ENCODE data around the gene DNAH6.

The DNAH6 gene

GRCh38 chr2:84491741-84492140 lies 24.6 kb upstream of the DNAH6 start:
- POLR2A ChIA-PET (ENCODE audit: low non-redundant PET), result no interaction called here
- no peak for DNase-seq (ENCODE audit: low spot score)
- CTCF ChIA-PET, result interaction anchor here (0.6 to 0.7 kb wide), 2 partner anchors 435 to 729 kb away, joined by 3 read pairs; no protein-coding TSS in a partner anchor
- H3K27ac ChIP-seq, result no peak overlapping the region
- TF ChIP-seq CTCF (conservative IDR thresholded peaks at IDR 0.05; ENCODE audit: low read depth), result no peak

- ChIA-PET CTCF (interaction anchor here (0.6 to 1.2 kb wide), 4 partner anchors 9 to 370 kb away, joined by 3 read pairs; no protein-coding TSS in a partner anchor), POLR2A (ENCODE audit: low non-redundant PET) (no interaction called here)
- no peak for DNase-seq (ENCODE audit: low spot score)
- 0 out of 2 replicates have a peak, but pooled peaks have one; percentile 11 for TF ChIP-seq CTCF (conservative IDR thresholded peaks at IDR 0.05; ENCODE audit: low read depth)
- no peak overlapping the region for H3K27ac ChIP-seq
These were observed 23.7 kb upstream of the DNAH6 start for GRCh38 chr2:84492571-84492970.

- TF ChIP-seq CTCF (conservative IDR thresholded peaks at IDR 0.05; ENCODE audit: low read depth), result no peak
- DNase-seq (ENCODE audit: low spot score), result peak; percentile 44
- ChIA-PET CTCF (interaction anchor here (0.5 to 0.7 kb wide), 3 partner anchors 137 to 358 kb away, joined by 3 to 4 read pairs (median 3); no protein-coding TSS in a partner anchor), POLR2A (ENCODE audit: low non-redundant PET) (no interaction called here)
- H3K27ac ChIP-seq, result no peak overlapping the region
These were observed 22.8 kb upstream of the DNAH6 start for GRCh38 chr2:84493514-84493913.

GRCh38 chr2:84494070-84494469 lies 22.2 kb upstream of the DNAH6 start:
- POLR2A ChIA-PET (ENCODE audit: low non-redundant PET), result no interaction called here
- CTCF ChIA-PET, result interaction anchor here (0.5 kb wide), 1 partner anchor 137 kb away, joined by 4 read pairs; no protein-coding TSS in a partner anchor
- no peak for DNase-seq (ENCODE audit: low spot score)
- no peak for TF ChIP-seq CTCF (conservative IDR thresholded peaks at IDR 0.05; ENCODE audit: low read depth)
- H3K27ac ChIP-seq, result no peak overlapping the region

GRCh38 chr2:84495539-84496146 lies 20.7 kb upstream of the DNAH6 start:
- CTCF ChIA-PET, result no interaction called here
- POLR2A ChIA-PET (ENCODE audit: low non-redundant PET), result no interaction called here
- no peak overlapping the region for H3K27ac ChIP-seq
- DNase-seq (ENCODE audit: low spot score), result peak; percentile 40
- peak; percentile 41; the same call in 1 of the 2 replicates for TF ChIP-seq CTCF (conservative IDR thresholded peaks at IDR 0.05; ENCODE audit: low read depth)

- POLR2A ChIA-PET (ENCODE audit: low non-redundant PET), result no interaction called here
These were observed 19.9 kb upstream of the DNAH6 start for GRCh38 chr2:84496386-84496785.

More at GRCh38 chr2:84496386-84496785, 19.9 kb upstream of the DNAH6 start:
- CTCF ChIA-PET, result no interaction called here
- no peak for TF ChIP-seq CTCF (conservative IDR thresholded peaks at IDR 0.05; ENCODE audit: low read depth)
- no peak for DNase-seq (ENCODE audit: low spot score)
- no peak overlapping the region for H3K27ac ChIP-seq

Data from RWPE1 (cell line).